ENCODE results near the gene LRRC1. TPM values are rescaled to one million over a fixed set of nuclear protein-coding genes. Genes with fewer than 3 reads are reported as not detected.

LRRC1 gene
- total RNA-seq, 1 donor from 2014 or later, result 14.3 TPM

- no peak for TF ChIP-seq EZH2 (IDR thresholded peaks at IDR 0.05; ENCODE audit: insufficient read depth, low read length)
- no peak for TF ChIP-seq CTCF (IDR thresholded peaks at IDR 0.05; ENCODE audit: insufficient read depth, low read depth, low read length)
- Histone ChIP-seq H4K20me1 (ENCODE audit: insufficient read depth, low read length) (no peaks in the 10 kb centered on the region), H3K79me2 (ENCODE audit: insufficient read depth, low read length) (no peaks in the 10 kb centered on the region), H3K9ac (ENCODE audit: low read length) (no peak overlapping the region), H2AFZ (ENCODE audit: low read depth, low read length) (no peak overlapping the region), H3K9me3 (ENCODE audit: insufficient read depth, low read depth, low read length) (no peaks in the 10 kb centered on the region), H3K4me1 (ENCODE audit: insufficient read depth, low read length) (no peaks in the 10 kb centered on the region), H3K4me2 (ENCODE audit: low read length) (no peak overlapping the region), H3K4me3 (ENCODE audit: insufficient read depth, low read depth, low read length) (no peak overlapping the region), H3K36me3 (ENCODE audit: insufficient read depth, low read length) (no peaks in the 10 kb centered on the region), H3K27me3 (ENCODE audit: insufficient read depth, low read length) (no peaks in the 10 kb centered on the region), H3K27ac (ENCODE audit: low read depth, low read length) (no peak overlapping the region)
- no peaks in the 10 kb centered on the region for H3K9me3 Mint-ChIP-seq (ENCODE audit: unreplicated experiment)
- no peak overlapping the region for H3K4me3 Mint-ChIP-seq (ENCODE audit: unreplicated experiment)
- peaks cover 2% of the 10 kb centered on the region for H3K4me1 Mint-ChIP-seq (ENCODE audit: low read depth, unreplicated experiment)
- no peaks in the 10 kb centered on the region for H3K27me3 Mint-ChIP-seq (ENCODE audit: low read depth, unreplicated experiment)
- H3K36me3 Mint-ChIP-seq (ENCODE audit: low read depth, unreplicated experiment), result no peaks in the 10 kb centered on the region
- no peak for FAIRE-seq
- no peak for DNase-seq (ENCODE audit: low read depth)
- H3K27ac Mint-ChIP-seq (ENCODE audit: unreplicated experiment), result no peak overlapping the region
These were observed 27.9 kb upstream of the LRRC1 start for GRCh38 chr6:53766930-53767329.

GRCh38 chr6:53767941-53768340 is 26.9 kb upstream of the LRRC1 start:
- H3K4me1 ChIP-seq (ENCODE audit: insufficient read depth, low read length), result no peaks in the 10 kb centered on the region
- no peaks in the 10 kb centered on the region for H3K27me3 Mint-ChIP-seq (ENCODE audit: low read depth, unreplicated experiment)
- H3K27ac Mint-ChIP-seq (ENCODE audit: unreplicated experiment), result no peak overlapping the region
- H3K9me3 ChIP-seq (ENCODE audit: insufficient read depth, low read depth, low read length), result no peaks in the 10 kb centered on the region
- no peak overlapping the region for H3K4me3 ChIP-seq (ENCODE audit: insufficient read depth, low read depth, low read length)
- H3K36me3 Mint-ChIP-seq (ENCODE audit: low read depth, unreplicated experiment), result no peaks in the 10 kb centered on the region
- H2AFZ ChIP-seq (ENCODE audit: low read depth, low read length), result no peak overlapping the region
- H3K4me2 ChIP-seq (ENCODE audit: low read length), result no peak overlapping the region
- FAIRE-seq (no peak), DNase-seq (ENCODE audit: low read depth) (no peak)
- H3K9me3 Mint-ChIP-seq (ENCODE audit: unreplicated experiment), result no peaks in the 10 kb centered on the region
- H4K20me1 ChIP-seq (ENCODE audit: insufficient read depth, low read length), result no peaks in the 10 kb centered on the region
- H3K4me1 Mint-ChIP-seq (ENCODE audit: low read depth, unreplicated experiment), result peaks cover 5% of the 10 kb centered on the region
- no peak overlapping the region for H3K27ac ChIP-seq (ENCODE audit: low read depth, low read length)
- no peaks in the 10 kb centered on the region for H3K27me3 ChIP-seq (ENCODE audit: insufficient read depth, low read length)
- TF ChIP-seq EZH2 (IDR thresholded peaks at IDR 0.05; ENCODE audit: insufficient read depth, low read length) (no peak), CTCF (IDR thresholded peaks at IDR 0.05; ENCODE audit: insufficient read depth, low read depth, low read length) (no peak)
- no peak overlapping the region for H3K4me3 Mint-ChIP-seq (ENCODE audit: unreplicated experiment)
- no peaks in the 10 kb centered on the region for H3K79me2 ChIP-seq (ENCODE audit: insufficient read depth, low read length)
- no peaks in the 10 kb centered on the region for H3K36me3 ChIP-seq (ENCODE audit: insufficient read depth, low read length)
- H3K9ac ChIP-seq (ENCODE audit: low read length), result no peak overlapping the region

DNA sequence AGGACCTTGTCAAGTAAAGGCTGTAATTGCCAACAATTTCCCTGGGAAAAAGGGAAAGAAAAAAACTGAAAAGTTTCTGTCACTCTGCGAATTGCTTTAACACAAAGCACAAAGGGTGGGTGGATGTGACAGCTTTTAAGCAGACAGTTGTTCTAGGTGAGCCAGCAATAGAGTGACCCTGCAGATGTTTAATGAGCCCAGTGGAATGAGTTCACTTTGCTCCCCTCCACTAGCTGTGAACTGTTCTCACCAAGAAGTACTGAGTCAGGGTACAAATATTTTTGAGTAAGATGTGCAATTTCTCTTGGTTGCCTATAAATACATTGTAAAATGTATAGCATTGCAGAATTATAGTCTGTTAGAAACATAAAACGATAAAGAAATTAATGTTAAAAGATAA is 26.2 kb upstream of the LRRC1 start:
- Histone ChIP-seq H3K4me3 (ENCODE audit: insufficient read depth, low read depth, low read length) (no peak overlapping the region), H3K36me3 (ENCODE audit: insufficient read depth, low read length) (no peaks in the 10 kb centered on the region), H3K4me2 (ENCODE audit: low read length) (no peak overlapping the region), H3K9ac (ENCODE audit: low read length) (no peak overlapping the region), H3K9me3 (ENCODE audit: insufficient read depth, low read depth, low read length) (no peaks in the 10 kb centered on the region), H3K4me1 (ENCODE audit: insufficient read depth, low read length) (no peaks in the 10 kb centered on the region), H3K27me3 (ENCODE audit: insufficient read depth, low read length) (no peaks in the 10 kb centered on the region), H3K27ac (ENCODE audit: low read depth, low read length) (no peak overlapping the region), H3K79me2 (ENCODE audit: insufficient read depth, low read length) (no peaks in the 10 kb centered on the region), H2AFZ (ENCODE audit: low read depth, low read length) (no peak overlapping the region), H4K20me1 (ENCODE audit: insufficient read depth, low read length) (no peaks in the 10 kb centered on the region)
- TF ChIP-seq CTCF (IDR thresholded peaks at IDR 0.05; ENCODE audit: insufficient read depth, low read depth, low read length), result no peak
- TF ChIP-seq EZH2 (IDR thresholded peaks at IDR 0.05; ENCODE audit: insufficient read depth, low read length), result no peak
- Mint-ChIP-seq H3K4me1 (ENCODE audit: low read depth, unreplicated experiment) (peaks cover 5% of the 10 kb centered on the region), H3K36me3 (ENCODE audit: low read depth, unreplicated experiment) (peaks cover under 1% of the 10 kb centered on the region), H3K27ac (ENCODE audit: unreplicated experiment) (no peak overlapping the region), H3K27me3 (ENCODE audit: low read depth, unreplicated experiment) (no peaks in the 10 kb centered on the region), H3K9me3 (ENCODE audit: unreplicated experiment) (no peaks in the 10 kb centered on the region), H3K4me3 (ENCODE audit: unreplicated experiment) (no peak overlapping the region)
- no peak for DNase-seq (ENCODE audit: low read depth)
- FAIRE-seq, result no peak

All from astrocyte (in vitro differentiated cells and primary cell).